ENCODE data around the gene ABCA2.

The ABCA2 gene

GRCh38 chr9:137030538-137031527 lies 2.8 kb upstream of the ABCA2 start:
- DNase-seq: no peak

- DNase-seq: no peak
Measured at GRCh38 chr9:137030006-137030405, 2.0 kb upstream of the ABCA2 start.

- DNase-seq: peak; percentile 31
Measured at GRCh38 chr9:137029058-137029936, 1.3 kb upstream of the ABCA2 start.

- DNase-seq: peak; percentile 41
Measured at GRCh38 chr9:137028263-137029057, 423 bp upstream of the ABCA2 start.

- DNase-seq: no peak
Measured at GRCh38 chr9:137026828-137027227, 1.2 kb downstream of the ABCA2 start.

- no peak for DNase-seq
Measured at GRCh38 chr9:137026384-137026783, 1.7 kb downstream of the ABCA2 start.

- no peak for DNase-seq
Measured at GRCh38 chr9:137025517-137025966, 2.5 kb downstream of the ABCA2 start.

- DNase-seq: no peak
Measured at GRCh38 chr9:137023583-137023991, 4.5 kb downstream of the ABCA2 start.

GRCh38 chr9:137023157-137023556 lies 4.9 kb downstream of the ABCA2 start:
- DNase-seq: no peak

- no peak for DNase-seq
Measured at GRCh38 chr9:137022662-137023008, 5.4 kb downstream of the ABCA2 start.

- DNase-seq: peak; percentile 56
Measured at GRCh38 chr9:137021979-137022661, 5.9 kb downstream of the ABCA2 start.

GRCh38 chr9:137021568-137021978 lies 6.5 kb downstream of the ABCA2 start:
- no peak for DNase-seq

GRCh38 chr9:137020771-137021567 lies 7.1 kb downstream of the ABCA2 start:
- no peak for DNase-seq

GRCh38 chr9:137019891-137020683 lies 8.0 kb downstream of the ABCA2 start:
- no peak for DNase-seq

GRCh38 chr9:137018761-137019559 lies 9.1 kb downstream of the ABCA2 start:
- DNase-seq: no peak

GRCh38 chr9:137017791-137018497 lies 10.1 kb downstream of the ABCA2 start:
- no peak for DNase-seq

- no peak for DNase-seq
Measured at GRCh38 chr9:137017071-137017470, 11.0 kb downstream of the ABCA2 start.

GRCh38 chr9:137016436-137016835 lies 11.6 kb downstream of the ABCA2 start:
- no peak for DNase-seq

GRCh38 chr9:137015976-137016375 lies 12.1 kb downstream of the ABCA2 start:
- DNase-seq: no peak

All from fibroblast of skin of right biceps (primary cell).